ENCODE data around the gene NTF3. TPM values are rescaled to one million over a fixed set of nuclear protein-coding genes. Genes with fewer than 3 reads are reported as not detected.
"Not testable (repeated sequence)": the region's sequence is repeated elsewhere in the genome, so short reads cannot be mapped to it uniquely, and the experiment has no call there.

NTF3 gene
- total RNA-seq, 2 experiments from 2014 or later, result not detected

DNA sequence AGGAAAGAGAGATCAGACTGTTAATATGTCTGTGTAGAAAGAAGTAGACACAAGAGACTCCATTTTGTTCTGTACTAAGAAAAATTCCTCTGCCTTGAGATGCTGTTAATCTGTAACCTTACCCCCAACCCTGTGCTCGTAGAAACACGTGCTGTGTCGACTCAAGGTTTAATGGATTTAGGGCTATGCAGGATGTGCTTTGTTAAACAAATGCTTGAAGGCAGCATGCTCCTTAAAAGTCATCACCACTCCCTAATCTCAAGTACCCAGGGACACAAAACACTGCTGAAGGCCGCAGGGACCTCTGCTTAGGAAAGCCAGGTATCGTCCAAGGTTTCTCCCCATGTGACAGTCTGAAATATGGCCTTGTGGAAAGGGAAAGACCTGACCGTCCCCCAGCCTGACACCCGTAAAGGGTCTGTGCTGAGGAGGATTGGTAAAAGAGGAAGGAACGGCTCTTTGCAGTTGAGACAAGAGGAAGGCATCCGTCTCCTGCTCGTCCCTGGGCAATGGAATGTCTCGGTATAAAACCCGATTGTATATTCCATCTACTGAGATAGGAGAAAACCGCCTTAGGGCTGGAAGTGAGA lies 105.2 kb downstream of the NTF3 start:
- CTCF ChIA-PET; POLR2A ChIA-PET; H3K27me3 Mint-ChIP-seq; H3K4me3 Mint-ChIP-seq; H3K9me3 Mint-ChIP-seq; H3K36me3 Mint-ChIP-seq (ENCODE audit: low read depth); H3K4me1 Mint-ChIP-seq; DNase-seq; H3K27ac Mint-ChIP-seq: not testable (repeated sequence)

DNA sequence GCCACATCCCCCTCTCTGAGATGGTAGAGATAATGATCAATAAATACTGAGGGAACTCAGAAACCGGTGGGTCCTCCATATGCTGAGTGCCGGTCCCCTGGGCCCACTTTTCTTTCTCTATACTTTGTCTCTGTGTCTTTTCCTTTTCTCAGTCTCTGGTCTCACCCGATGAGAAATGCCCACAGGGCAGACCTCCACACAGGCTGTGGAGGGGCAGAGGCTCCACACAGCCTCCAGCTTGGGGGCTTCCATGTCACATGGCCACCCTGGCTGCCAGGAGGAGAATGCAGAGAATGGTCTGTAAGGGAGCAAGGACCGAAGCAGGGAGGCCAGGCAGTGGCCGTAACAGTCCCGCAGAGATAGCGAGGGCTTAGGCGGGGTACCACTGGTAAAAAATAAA lies 105.9 kb downstream of the NTF3 start:
- H3K4me1 Mint-ChIP-seq, result no peaks in the 10 kb centered on the region
- H3K27me3 Mint-ChIP-seq, result peaks cover 6% of the 10 kb centered on the region
- H3K27ac Mint-ChIP-seq, result no peak overlapping the region
- no peaks in the 10 kb centered on the region for H3K36me3 Mint-ChIP-seq (ENCODE audit: low read depth)
- H3K9me3 Mint-ChIP-seq, result no peaks in the 10 kb centered on the region
- CTCF ChIA-PET, result no interaction called here
- POLR2A ChIA-PET, result no interaction called here
- no peak overlapping the region for H3K4me3 Mint-ChIP-seq
- DNase-seq, result no peak

Data from activated CD4-positive, alpha-beta T cell treated with anti-CD3 and anti-CD28 coated beads, Interleukin-2, amount 10 ng/mL, durations not matched to agents 7 days and 5 days (primary cell).